HEK293 (cell line): Measurements from ENCODE around the gene WASF3.
A peak's percentile ranks its signal among the peaks of the same experiment; 100 is the strongest.

Experiments
- CTCF ChIA-PET: fragments of 350-600 bp; formaldehyde crosslinking; extraction: SDS; loops from one replicate; lab custom pipeline; 2021; ENCODE audit warnings: antibody characterized with exemption; lab: Yijun Ruan, JAX
- POLR2A ChIA-PET: fragments of 300-600 bp; formaldehyde crosslinking; extraction: SDS; loops from one replicate; lab custom pipeline; 2020; ENCODE audit warnings: antibody characterized with exemption, inconsistent platforms; lab: Yijun Ruan, JAX
- H3K27ac ChIP-seq: fragments of 200-500 bp; sonication (Bioruptor generic); 2 replicates; pipeline ENCODE4 v1.5.1; 2014; ENCODE audit warnings: low read depth, low read length, control low read depth, inconsistent platforms; ENCODE audit errors: extremely low read depth
- H3K36me3 ChIP-seq, 2 experiments: fragments of 200-500 bp in 1 of 2; sonication (Bioruptor generic) in 1 of 2; 1 replicate in 1 of 2; 2 replicates in 1 of 2; pipeline ENCODE4 v1.5.1; 2014 to 2017; ENCODE audit warnings: inconsistent platforms in 2 of 2, low read length in 2 of 2; ENCODE audit not compliant: control insufficient read depth in 2 of 2, insufficient read depth in 1 of 2
- H3K4me1 ChIP-seq: fragments of 200-500 bp; sonication (Bioruptor generic); 2 replicates; pipeline ENCODE4 v1.5.1; 2014; ENCODE audit warnings: mild to moderate bottlenecking, low read length, inconsistent platforms; ENCODE audit not compliant: control insufficient read depth, insufficient read depth
- H3K4me3 ChIP-seq: 2 replicates; pipeline ENCODE4 v1.5.1; 2011; ENCODE audit warnings: low read depth, mild to moderate bottlenecking, control low read depth, low read length, moderate library complexity
- H3K9me3 ChIP-seq: fragments of 200-500 bp; sonication (Bioruptor generic); 2 replicates; pipeline ENCODE4 v1.5.1; 2014; ENCODE audit warnings: low read depth, low read length, inconsistent platforms; ENCODE audit not compliant: control insufficient read depth, insufficient read depth
- BCL6B ChIP-seq: fragments of 450-650 bp; formaldehyde crosslinking; IDR thresholded peaks from 2 replicates; pipeline ENCODE4 v1.5.1; 2017; ENCODE audit warnings: missing biosample characterization, missing genetic modification characterization
- FEZF1 ChIP-seq: fragments of 450-650 bp; formaldehyde crosslinking; IDR thresholded peaks from 2 replicates; pipeline ENCODE4 v1.5.1; 2016; ENCODE audit warnings: missing biosample characterization, missing genetic modification characterization
- GFI1B ChIP-seq: fragments of 450-650 bp; formaldehyde crosslinking; IDR thresholded peaks from 2 replicates; pipeline ENCODE4 v1.5.1; 2016; ENCODE audit warnings: missing biosample characterization, missing genetic modification characterization
- HOXD13 ChIP-seq: sonication (generic); formaldehyde crosslinking; IDR thresholded peaks from 2 replicates; pipeline ENCODE4 v1.8.0; 2022; ENCODE audit warnings: missing genetic modification reagents, borderline replicate concordance
- KLF10 ChIP-seq: fragments of 450-650 bp; IDR thresholded peaks from 2 replicates; pipeline ENCODE4 v1.5.1; 2018; ENCODE audit warnings: missing biosample characterization, mild to moderate bottlenecking, missing genetic modification characterization
- MZF1 ChIP-seq: fragments of 450-650 bp; formaldehyde crosslinking; IDR thresholded peaks from 2 replicates; pipeline ENCODE4 v1.5.1; 2017; ENCODE audit warnings: missing biosample characterization, missing genetic modification characterization, borderline replicate concordance
- TCF7L2 ChIP-seq: IDR thresholded peaks from 2 replicates; pipeline ENCODE4 v1.6.1; 2011; ENCODE audit warnings: low read depth, mild to moderate bottlenecking, inconsistent platforms, low read length, moderate library complexity, borderline replicate concordance
- TSHZ1 ChIP-seq: fragments of 450-650 bp; formaldehyde crosslinking; IDR thresholded peaks from 2 replicates; pipeline ENCODE4 v1.5.1; 2016; ENCODE audit warnings: missing biosample characterization, missing genetic modification characterization, borderline replicate concordance
- ZBTB11 ChIP-seq: fragments of 450-650 bp; formaldehyde crosslinking; conservative IDR thresholded peaks from 2 replicates; pipeline ENCODE4 v1.5.1; 2016; ENCODE audit warnings: low read depth, missing biosample characterization, missing genetic modification characterization
- ZFP3 ChIP-seq: fragments of 450-650 bp; formaldehyde crosslinking; IDR thresholded peaks from 2 replicates; pipeline ENCODE4 v1.5.1; 2016; ENCODE audit warnings: low read depth, missing biosample characterization, missing genetic modification characterization
- ZNF148 ChIP-seq: fragments of 450-650 bp; formaldehyde crosslinking; IDR thresholded peaks from 2 replicates; pipeline ENCODE4 v1.5.0; 2017; ENCODE audit warnings: missing biosample characterization, missing genetic modification characterization, borderline replicate concordance
- ZNF174 ChIP-seq: fragments of 450-650 bp; formaldehyde crosslinking; IDR thresholded peaks from 2 replicates; pipeline ENCODE4 v1.5.0; 2017; ENCODE audit warnings: missing biosample characterization, mild to moderate bottlenecking, missing genetic modification characterization
- ZNF350 ChIP-seq: fragments of 450-650 bp; formaldehyde crosslinking; IDR thresholded peaks from 2 replicates; pipeline ENCODE4 v1.5.0; 2017; ENCODE audit warnings: missing biosample characterization, mild to moderate bottlenecking, missing genetic modification characterization
- ZNF449 ChIP-seq: fragments of 450-650 bp; formaldehyde crosslinking; IDR thresholded peaks from 2 replicates; pipeline ENCODE4 v1.5.1; 2017; ENCODE audit warnings: missing biosample characterization, mild to moderate bottlenecking, missing genetic modification characterization, moderate library complexity
- ZNF513 ChIP-seq: fragments of 450-650 bp; IDR thresholded peaks from 2 replicates; pipeline ENCODE4 v1.5.1; 2018; ENCODE audit warnings: missing biosample characterization, missing genetic modification characterization
- ZNF623 ChIP-seq: fragments of 450-650 bp; formaldehyde crosslinking; IDR thresholded peaks from 2 replicates; pipeline ENCODE4 v1.5.1; 2016; ENCODE audit warnings: missing biosample characterization, missing genetic modification characterization
- ZNF639 ChIP-seq: fragments of 450-650 bp; formaldehyde crosslinking; IDR thresholded peaks from 2 replicates; pipeline ENCODE4 v1.5.1; 2016; ENCODE audit warnings: missing biosample characterization, missing genetic modification characterization
- ZNF792 ChIP-seq: fragments of 450-650 bp; formaldehyde crosslinking; IDR thresholded peaks from 2 replicates; pipeline ENCODE4 v1.5.1; 2016; ENCODE audit warnings: missing biosample characterization, missing genetic modification characterization

WASF3 gene

GRCh38 chr13:26544707-26545106 is 12.8 kb upstream of the WASF3 start (continued):
- TF ChIP-seq ZNF148 (no peak), MZF1 (no peak), GFI1B (no peak)

GRCh38 chr13:26548205-26548765 is 9.2 kb upstream of the WASF3 start:
- TF ChIP-seq ZNF623 (tag by site-specific recombination) (no peak), ZNF639 (tag by site-specific recombination) (no peak), ZNF792 (tag by site-specific recombination) (no peak), ZNF449 (tag by site-specific recombination) (0 out of 2 replicates have a peak, but pooled peaks have one; percentile 25), TSHZ1 (tag by site-specific recombination) (no peak), KLF10 (no peak), ZFP3 (tag by site-specific recombination) (no peak), ZNF513 (no peak), ZNF350 (tag by site-specific recombination) (no peak), HOXD13 (no peak), BCL6B (tag by site-specific recombination) (no peak), ZNF174 (tag by site-specific recombination) (no peak), ZBTB11 (no peak), TCF7L2 (no peak), FEZF1 (peak; percentile 9; the same call in 1 of the 2 replicates)
- Histone ChIP-seq H3K27ac (no peak overlapping the region), H3K4me3 (no peak overlapping the region), H3K9me3 (no peaks in the 10 kb centered on the region), H3K36me3 (no peaks in the 10 kb centered on the region), H3K4me1 (no peaks in the 10 kb centered on the region)
- ChIA-PET POLR2A (no interaction called here), CTCF (interaction anchor here (0.6 kb wide), 1 partner anchor 26 kb away, joined by 3 read pairs; no protein-coding TSS in a partner anchor)
